Urinary bladder (tissue), 4 donors: ENCODE data around the gene MKS1. TPM values are rescaled to one million over a fixed set of nuclear protein-coding genes. Genes with fewer than 3 reads are reported as not detected.

Experiments
- DNase-seq: peaks from one replicate; pipeline ENCODE4 v3.0.0-alpha.2; 2015; ENCODE audit errors: extremely low spot score
- H3K27ac ChIP-seq: one replicate; pipeline ENCODE4 v1.5.1; 2013; ENCODE audit warnings: low read depth, mild to moderate bottlenecking, moderate library complexity
- H3K36me3 ChIP-seq: one replicate; pipeline ENCODE4 v1.6.1; 2013; ENCODE audit warnings: mild to moderate bottlenecking, moderate library complexity; ENCODE audit not compliant: insufficient read depth
- H3K4me1 ChIP-seq: one replicate; pipeline ENCODE4 v1.6.1; 2013; ENCODE audit warnings: mild to moderate bottlenecking, moderate library complexity; ENCODE audit not compliant: insufficient read depth
- H3K4me3 ChIP-seq: one replicate; pipeline ENCODE4 v1.5.1; 2013; ENCODE audit warnings: low read depth, low read length
- WGBS: extraction: QIAGEN DNeasy Blood & Tissue Kit; methylation state at CpG from one replicate; pipeline ENCODE4 v1.1.7; 2013; 5-methylcytosine and 5-hydroxymethylcytosine counted together
- polyA plus RNA-seq: library from polyadenylated mRNA; stranded (reverse); fragments of 200-250 nt; gene quantifications from one replicate; pipeline ENCODE4 v1.2.3, GENCODE V29; 2013
- total RNA-seq: library from RNA; depleted of rRNA; stranded (reverse); fragments of >200 nt; gene quantifications from one replicate; pipeline ENCODE4 v1.2.3, GENCODE V29; 2014
- donor health status: healthy with polysubstance abuse.
- donor health status: healthy.

MKS1 gene
- total RNA-seq (14.0 TPM), polyA plus RNA-seq (11.6 TPM)

GRCh38 chr17:58219007-58219788, at the start of gene MKS1:
Gene MKS1 (minus strand): TSS chr17:58219255. CDS start chr17:58219230, 25 bp downstream.
- WGBS: 2% methylated on average over 56 of the region's 56 CpGs
- no peak within 1 kb of the TSS for H3K27ac ChIP-seq
- H3K4me1 ChIP-seq: no peaks in the 10 kb centered on the region
- DNase-seq: peak; percentile 66
- no peaks in the 10 kb centered on the region for H3K36me3 ChIP-seq
- H3K4me3 ChIP-seq: peak within 1 kb of the TSS; percentile 56

GRCh38 chr17:58268326-58268725, 49.3 kb upstream of the MKS1 start:
- 82% methylated on average over 12 of the region's 12 CpGs for WGBS
- no peaks in the 10 kb centered on the region for H3K4me1 ChIP-seq
- H3K36me3 ChIP-seq: no peaks in the 10 kb centered on the region
- H3K27ac ChIP-seq: no peak overlapping the region
- no peak overlapping the region for H3K4me3 ChIP-seq
- DNase-seq: no peak

- 83% methylated on average over 22 of the region's 22 CpGs for WGBS
- Histone ChIP-seq H3K4me3 (no peak overlapping the region), H3K27ac (no peak overlapping the region), H3K36me3 (no peaks in the 10 kb centered on the region), H3K4me1 (no peaks in the 10 kb centered on the region)
- DNase-seq: no peak
Observed at GRCh38 chr17:58267347-58268324, 48.6 kb upstream of the MKS1 start.

GRCh38 chr17:58265902-58266875, 47.1 kb upstream of the MKS1 start:
- Histone ChIP-seq H3K36me3 (no peaks in the 10 kb centered on the region), H3K4me1 (no peaks in the 10 kb centered on the region), H3K27ac (no peak overlapping the region), H3K4me3 (no peak overlapping the region)
- DNase-seq: no peak
- WGBS: 94% methylated on average over 7 of the region's 7 CpGs

GRCh38 chr17:58265271-58265670, 46.2 kb upstream of the MKS1 start:
- Histone ChIP-seq H3K27ac (no peak overlapping the region), H3K36me3 (no peaks in the 10 kb centered on the region), H3K4me3 (no peak overlapping the region), H3K4me1 (no peaks in the 10 kb centered on the region)
- WGBS: 80% methylated on average over 4 of the region's 4 CpGs
- DNase-seq: no peak

GRCh38 chr17:58264407-58265103, 45.5 kb upstream of the MKS1 start:
- Histone ChIP-seq H3K4me1 (no peaks in the 10 kb centered on the region), H3K4me3 (no peak overlapping the region), H3K36me3 (no peaks in the 10 kb centered on the region), H3K27ac (no peak overlapping the region)
- WGBS: 81% methylated on average over 6 of the region's 6 CpGs
- no peak for DNase-seq

- H3K36me3 ChIP-seq: no peaks in the 10 kb centered on the region
- DNase-seq: no peak
- 77% methylated on average over 1 of the region's 1 CpG for WGBS
- no peaks in the 10 kb centered on the region for H3K4me1 ChIP-seq
- H3K27ac ChIP-seq: no peak overlapping the region
- H3K4me3 ChIP-seq: no peak overlapping the region
Observed at GRCh38 chr17:58263773-58264172, 44.7 kb upstream of the MKS1 start.

- Histone ChIP-seq H3K36me3 (no peaks in the 10 kb centered on the region), H3K27ac (no peak overlapping the region), H3K4me1 (no peaks in the 10 kb centered on the region), H3K4me3 (no peak overlapping the region)
- 89% methylated on average over 11 of the region's 11 CpGs for WGBS
- DNase-seq: no peak
Observed at GRCh38 chr17:58262149-58262548, 43.1 kb upstream of the MKS1 start.

- Histone ChIP-seq H3K27ac (no peak overlapping the region), H3K4me3 (no peak overlapping the region), H3K4me1 (no peaks in the 10 kb centered on the region), H3K36me3 (no peaks in the 10 kb centered on the region)
- no peak for DNase-seq
- 18% methylated on average over 8 of the region's 8 CpGs for WGBS
Observed at GRCh38 chr17:58254803-58255202, 35.7 kb upstream of the MKS1 start.

GRCh38 chr17:58253082-58253481, 34.0 kb upstream of the MKS1 start:
- Histone ChIP-seq H3K27ac (no peak overlapping the region), H3K36me3 (no peaks in the 10 kb centered on the region), H3K4me3 (no peak overlapping the region), H3K4me1 (no peaks in the 10 kb centered on the region)
- DNase-seq: no peak
- WGBS: 80% methylated on average over 3 of the region's 3 CpGs

- Histone ChIP-seq H3K4me3 (no peak overlapping the region), H3K4me1 (no peaks in the 10 kb centered on the region), H3K36me3 (no peaks in the 10 kb centered on the region), H3K27ac (no peak overlapping the region)
- DNase-seq: no peak
- WGBS: 61% methylated on average over 9 of the region's 9 CpGs
Observed at GRCh38 chr17:58252141-58252540, 33.1 kb upstream of the MKS1 start.

- Histone ChIP-seq H3K36me3 (no peaks in the 10 kb centered on the region), H3K4me1 (no peaks in the 10 kb centered on the region), H3K4me3 (no peak overlapping the region), H3K27ac (no peak overlapping the region)
- 94% methylated on average over 12 of the region's 12 CpGs for WGBS
- DNase-seq: no peak
Observed at GRCh38 chr17:58250344-58251011, 31.4 kb upstream of the MKS1 start.
